ENCODE data around the gene ATE1. TPM values are rescaled to one million over a fixed set of nuclear protein-coding genes. Genes with fewer than 3 reads are reported as not detected.

ATE1 gene
- total and polyA plus RNA-seq, 2 experiments from 2014 or later: 16.9 to 48.9 TPM

DNA sequence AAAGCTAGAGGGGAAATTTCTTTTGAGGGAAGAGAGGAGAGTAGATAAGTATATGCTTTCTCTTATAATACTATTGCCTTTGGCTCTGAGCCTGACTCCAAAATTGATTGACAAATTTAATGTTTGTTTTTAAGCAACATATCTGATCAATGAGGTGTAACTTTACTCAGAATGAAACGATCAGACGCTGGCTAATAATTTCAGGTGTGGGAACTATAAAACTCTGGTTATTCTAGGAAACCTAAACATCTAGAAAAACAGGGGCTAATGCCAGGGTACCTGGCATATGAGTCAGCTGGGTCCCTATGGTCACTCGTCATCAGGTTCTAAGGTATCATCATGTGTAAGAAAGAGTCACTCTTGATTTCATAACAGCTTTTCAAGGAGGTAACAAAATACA lies 139.7 kb downstream of the ATE1 start:
- no peak overlapping the region for H3K27ac ChIP-seq
- WGBS (ENCODE audit: low lambda C conversion rate, missing lambda C conversion rate): 78% methylated on average over 3 of the region's 3 CpGs
- no peaks in the 10 kb centered on the region for H4K20me1 ChIP-seq (ENCODE audit: insufficient read depth, poor library complexity, severe bottlenecking)
- H3K4me2 ChIP-seq: no peak overlapping the region
- H3K36me3 ChIP-seq (replicated peaks; ENCODE audit: insufficient read depth, low read depth): no peaks in the 10 kb centered on the region
- H3K9me2 ChIP-seq (replicated peaks; ENCODE audit: insufficient read depth): no peaks in the 10 kb centered on the region
- no peak overlapping the region for H3K4me3 ChIP-seq
- H3K4me1 ChIP-seq (ENCODE audit: insufficient read depth): no peaks in the 10 kb centered on the region
- H2AFZ ChIP-seq: no peak overlapping the region
- no peak for DNase-seq (ENCODE audit: low spot score)
- H3K27me3 ChIP-seq: no peaks in the 10 kb centered on the region
- H3K9me3 ChIP-seq (ENCODE audit: low read depth): no peaks in the 10 kb centered on the region
- TF ChIP-seq, protein P1, sequence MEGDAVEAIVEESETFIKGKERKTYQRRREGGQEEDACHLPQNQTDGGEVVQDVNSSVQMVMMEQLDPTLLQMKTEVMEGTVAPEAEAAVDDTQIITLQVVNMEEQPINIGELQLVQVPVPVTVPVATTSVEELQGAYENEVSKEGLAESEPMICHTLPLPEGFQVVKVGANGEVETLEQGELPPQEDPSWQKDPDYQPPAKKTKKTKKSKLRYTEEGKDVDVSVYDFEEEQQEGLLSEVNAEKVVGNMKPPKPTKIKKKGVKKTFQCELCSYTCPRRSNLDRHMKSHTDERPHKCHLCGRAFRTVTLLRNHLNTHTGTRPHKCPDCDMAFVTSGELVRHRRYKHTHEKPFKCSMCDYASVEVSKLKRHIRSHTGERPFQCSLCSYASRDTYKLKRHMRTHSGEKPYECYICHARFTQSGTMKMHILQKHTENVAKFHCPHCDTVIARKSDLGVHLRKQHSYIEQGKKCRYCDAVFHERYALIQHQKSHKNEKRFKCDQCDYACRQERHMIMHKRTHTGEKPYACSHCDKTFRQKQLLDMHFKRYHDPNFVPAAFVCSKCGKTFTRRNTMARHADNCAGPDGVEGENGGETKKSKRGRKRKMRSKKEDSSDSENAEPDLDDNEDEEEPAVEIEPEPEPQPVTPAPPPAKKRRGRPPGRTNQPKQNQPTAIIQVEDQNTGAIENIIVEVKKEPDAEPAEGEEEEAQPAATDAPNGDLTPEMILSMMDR (IDR thresholded peaks at IDR 0.05; ENCODE audit: poor library complexity): no peak
- no peak for TF ChIP-seq EZH2phosphoT487 (IDR thresholded peaks at IDR 0.05; ENCODE audit: low read depth, severe bottlenecking, unreplicated experiment)
- TF ChIP-seq EZH2 (IDR thresholded peaks at IDR 0.05; ENCODE audit: borderline replicate concordance): no peak
- H3K79me2 ChIP-seq: no peaks in the 10 kb centered on the region

DNA sequence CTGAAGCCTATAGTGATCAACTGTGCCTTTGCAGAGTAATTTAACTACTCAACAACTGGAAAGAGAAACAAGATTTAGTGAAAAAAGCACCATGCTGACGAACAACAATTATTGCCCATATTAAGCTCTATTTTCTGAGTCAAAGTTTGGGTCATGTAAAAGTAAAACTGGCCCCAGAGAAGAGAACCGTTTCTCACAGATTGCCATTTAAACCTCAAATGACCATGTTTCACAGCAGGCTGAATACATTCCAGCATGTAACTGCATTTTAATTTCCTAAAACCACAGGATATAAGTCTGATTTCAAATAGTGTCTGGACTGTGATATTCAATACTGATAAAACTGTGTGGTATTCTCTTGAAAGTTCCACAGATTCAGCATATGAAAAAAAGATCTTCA lies 140.7 kb downstream of the ATE1 start:
- no peaks in the 10 kb centered on the region for H3K9me2 ChIP-seq (replicated peaks; ENCODE audit: insufficient read depth)
- H3K79me2 ChIP-seq: no peaks in the 10 kb centered on the region
- H3K4me3 ChIP-seq: no peak overlapping the region
- DNase-seq (ENCODE audit: low spot score): no peak
- H3K4me1 ChIP-seq (ENCODE audit: insufficient read depth): no peaks in the 10 kb centered on the region
- 74% methylated on average over 2 of the region's 2 CpGs for WGBS (ENCODE audit: low lambda C conversion rate, missing lambda C conversion rate)
- no peaks in the 10 kb centered on the region for H3K36me3 ChIP-seq (replicated peaks; ENCODE audit: insufficient read depth, low read depth)
- H2AFZ ChIP-seq: no peak overlapping the region
- TF ChIP-seq, protein P1 (IDR thresholded peaks at IDR 0.05; ENCODE audit: poor library complexity): no peak
- TF ChIP-seq EZH2phosphoT487 (IDR thresholded peaks at IDR 0.05; ENCODE audit: low read depth, severe bottlenecking, unreplicated experiment) (no peak), EZH2 (IDR thresholded peaks at IDR 0.05; ENCODE audit: borderline replicate concordance) (no peak)
- no peak overlapping the region for H3K27ac ChIP-seq
- H3K9me3 ChIP-seq (ENCODE audit: low read depth): no peaks in the 10 kb centered on the region
- H3K27me3 ChIP-seq: no peaks in the 10 kb centered on the region
- H3K4me2 ChIP-seq: no peak overlapping the region
- H4K20me1 ChIP-seq (ENCODE audit: insufficient read depth, poor library complexity, severe bottlenecking): no peaks in the 10 kb centered on the region

DNA sequence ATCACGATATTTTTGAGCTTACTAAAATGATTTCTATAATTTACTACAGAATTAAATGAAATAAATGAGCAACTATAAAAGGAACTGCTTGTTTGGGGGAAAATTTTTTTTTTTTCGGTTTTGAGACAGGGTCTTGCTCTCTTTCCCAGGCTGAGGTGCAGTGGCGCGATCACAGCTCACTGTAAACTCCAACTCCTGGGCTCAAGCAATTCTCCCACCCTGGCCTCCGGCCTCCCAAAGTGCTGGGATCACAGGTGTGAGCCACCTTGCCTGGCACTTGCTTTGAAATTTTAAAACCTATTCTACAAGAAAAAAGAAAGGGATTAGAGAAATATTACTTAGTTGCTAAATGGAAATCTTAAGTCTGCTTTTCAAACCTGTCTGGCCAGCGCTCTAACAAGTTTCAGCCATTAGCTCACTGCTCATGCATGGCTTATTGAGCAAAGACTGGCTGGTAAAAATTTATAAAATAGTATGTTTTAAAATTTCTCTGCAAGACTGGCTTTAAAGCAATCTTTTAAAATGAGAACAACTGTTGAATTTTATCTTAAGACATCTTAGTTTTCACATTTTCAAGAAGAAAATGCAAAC lies 144.0 kb downstream of the ATE1 start:
- no peak for DNase-seq (ENCODE audit: low spot score)
- no peaks in the 10 kb centered on the region for H3K9me2 ChIP-seq (replicated peaks; ENCODE audit: insufficient read depth)
- no peaks in the 10 kb centered on the region for H3K9me3 ChIP-seq (ENCODE audit: low read depth)
- no peak overlapping the region for H2AFZ ChIP-seq
- no peaks in the 10 kb centered on the region for H3K36me3 ChIP-seq (replicated peaks; ENCODE audit: insufficient read depth, low read depth)
- H4K20me1 ChIP-seq (ENCODE audit: insufficient read depth, poor library complexity, severe bottlenecking): no peaks in the 10 kb centered on the region
- no peaks in the 10 kb centered on the region for H3K79me2 ChIP-seq
- H3K4me3 ChIP-seq: no peak overlapping the region
- no peak for TF ChIP-seq EZH2 (IDR thresholded peaks at IDR 0.05; ENCODE audit: borderline replicate concordance)
- TF ChIP-seq, protein P1 (IDR thresholded peaks at IDR 0.05; ENCODE audit: poor library complexity): no peak
- TF ChIP-seq EZH2phosphoT487 (IDR thresholded peaks at IDR 0.05; ENCODE audit: low read depth, severe bottlenecking, unreplicated experiment): no peak
- H3K27me3 ChIP-seq: no peaks in the 10 kb centered on the region
- no peaks in the 10 kb centered on the region for H3K4me1 ChIP-seq (ENCODE audit: insufficient read depth)
- H3K27ac ChIP-seq: no peak overlapping the region
- H3K4me2 ChIP-seq: no peak overlapping the region
- WGBS (ENCODE audit: low lambda C conversion rate, missing lambda C conversion rate): 83% methylated on average over 6 of the region's 6 CpGs

Data from hepatocyte (in vitro differentiated cells).